Stomach (tissue), 9 donors: ENCODE results near the gene BNC2. TPM values are rescaled to one million over a fixed set of nuclear protein-coding genes. Genes with fewer than 3 reads are reported as not detected.

Source experiments
- DNase-seq, 2 donors: peaks; one replicate each; pipeline versions ENCODE4 v3.0.0 to v3.0.0-alpha.2; 2013 to 2019
- H3K27ac ChIP-seq, 5 donors: fragments of 200-600 bp in 4 of 5; sonication (generic) in 4 of 5; one replicate each; pipeline ENCODE4 v1.5.1; 2013 to 2019; ENCODE audit warnings: mild to moderate bottlenecking in 1 of 5, moderate library complexity in 1 of 5
- H3K27me3 ChIP-seq, 3 donors: fragments of 200-600 bp; sonication (generic); one replicate each; pipeline ENCODE4 v1.5.1; 2017 to 2019; ENCODE audit warnings: mixed run types in 1 of 3
- H3K36me3 ChIP-seq, 4 donors: fragments of 200-600 bp; sonication (generic); 1 replicate in 3 of 4; 2 replicates in 1 of 4; pipeline ENCODE4 v1.5.1; 2016 to 2019
- H3K4me1 ChIP-seq, 4 donors: fragments of 200-600 bp; sonication (generic); one replicate each; pipeline ENCODE4 v1.5.1; 2016 to 2019
- H3K4me3 ChIP-seq, 4 donors: fragments of 200-600 bp; sonication (generic) in 3 of 4; one replicate each; pipeline ENCODE4 v1.5.1; 2016 to 2019; ENCODE audit warnings: mild to moderate bottlenecking in 1 of 4
- H3K9me3 ChIP-seq, 4 donors: fragments of 200-600 bp; sonication (generic); one replicate each; pipeline ENCODE4 v1.5.1; 2016 to 2019
- CTCF ChIP-seq, 7 experiments: fragments of 450-650 bp in 4 of 7; fragments of 200-600 bp in 3 of 7; sonication (generic) in 3 of 7; IDR thresholded peaks; one replicate each; pipeline ENCODE4 v1.5.1; 2016 to 2019; ENCODE audit warnings: antibody characterized with exemption in 7 of 7, control low read depth in 2 of 7, mild to moderate bottlenecking in 1 of 7
- EP300 ChIP-seq: sonication (generic); formaldehyde crosslinking; IDR thresholded peaks from one replicate; pipeline ENCODE4 v1.6.1; 2017; ENCODE audit warnings: antibody characterized with exemption
- POLR2A ChIP-seq, 4 donors: fragments of 450-650 bp; IDR thresholded peaks; one replicate each; pipeline ENCODE4 v1.6.1; 2016; ENCODE audit warnings: antibody characterized with exemption in 4 of 4, control low read depth in 2 of 4, mild to moderate bottlenecking in 1 of 4, moderate library complexity in 1 of 4
- POLR2AphosphoS5 ChIP-seq, 3 donors: sonication (generic); formaldehyde crosslinking; IDR thresholded peaks; one replicate each; pipeline ENCODE4 v1.6.1; 2016; ENCODE audit warnings: antibody characterized with exemption in 3 of 3
- WGBS, 5 donors: extraction: QIAGEN DNeasy Blood & Tissue Kit in 3 of 5; methylation state at CpG; one replicate each; pipeline versions ENCODE4 v1.1.5 to v1.1.7; 2013 to 2018; 5-methylcytosine and 5-hydroxymethylcytosine counted together
- intact Hi-C: fragments of 100-400 bp; cut with DNase I; formaldehyde crosslinking; loops from one replicate; pipeline ENCODE4 v1.15.1; 2023; ENCODE audit warnings: low total_unique reads
- polyA plus RNA-seq, 3 donors: library from polyadenylated mRNA; stranded (reverse); fragments of 200-250 nt; gene quantifications; one replicate each; pipeline ENCODE4 v1.2.3, GENCODE V29; 2013
- total RNA-seq, 5 donors: library from RNA; depleted of rRNA; stranded (reverse); fragments of >200 nt; gene quantifications; one replicate each; pipeline versions ENCODE4 v1.1.0 to v1.2.3, GENCODE V29; 2014 to 2016
- donor health status: healthy with polysubstance abuse.
- donor health status: Bipolar disorder and iron deficiency.
- donor health status: healthy.

The BNC2 gene
- total and polyA plus RNA-seq, 8 donors = 1.1 to 60.7 (median 7.6) TPM

- no peaks in the 10 kb centered on the region for H3K36me3 ChIP-seq
- 84 to 91% (median 88%) methylated on average over 7 of the region's 7 CpGs for WGBS, 5 donors
- DNase-seq = no peak
- H3K9me3 ChIP-seq = peaks cover 0 to 1% (median 0%) of the 10 kb centered on the region in 4 donors
- intact Hi-C loops = no loop called here
- H3K4me3 ChIP-seq = no peak overlapping the region
- H3K27ac ChIP-seq = no peak overlapping the region
- no peaks in the 10 kb centered on the region for H3K4me1 ChIP-seq
- TF ChIP-seq CTCF (IDR thresholded peaks at IDR 0.05) (no peak), POLR2A (IDR thresholded peaks at IDR 0.05) (no peak), EP300 (no peak), POLR2AphosphoS5 (IDR thresholded peaks at IDR 0.05) (no peak)
- no peaks in the 10 kb centered on the region for H3K27me3 ChIP-seq
These were observed 394.5 kb downstream of the BNC2 start for GRCh38 chr9:16475996-16476395.

DNA sequence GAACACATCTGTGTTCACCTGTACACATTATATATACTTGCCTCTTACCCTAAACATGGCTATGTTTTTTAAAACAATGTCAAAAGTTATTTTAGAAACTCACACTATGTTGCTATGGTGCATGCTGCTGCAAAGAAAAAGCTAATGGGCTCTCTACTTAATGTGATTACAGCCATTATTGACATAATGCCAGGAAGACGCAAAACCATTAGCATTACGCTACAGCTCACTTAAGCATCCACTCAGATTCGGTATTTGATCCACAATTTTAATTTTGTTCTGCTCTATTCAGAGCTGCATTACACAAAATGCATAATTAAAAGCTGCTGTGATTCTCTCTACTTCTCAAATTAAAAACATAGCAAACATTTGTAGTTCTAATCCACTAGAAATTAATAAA, 395.2 kb downstream of the BNC2 start:
- peak in 1 of 2 donors; percentile 55 for DNase-seq
- WGBS, 5 donors = 76 to 89% (median 86%) methylated on average over 3 of the region's 3 CpGs
- Histone ChIP-seq H3K4me1 (no peaks in the 10 kb centered on the region), H3K27ac (no peak overlapping the region), H3K27me3 (no peaks in the 10 kb centered on the region), H3K36me3 (no peaks in the 10 kb centered on the region), H3K4me3 (no peak overlapping the region), H3K9me3 (peaks cover 0 to 8% (median 4%) of the 10 kb centered on the region in 4 donors)
- TF ChIP-seq CTCF (IDR thresholded peaks at IDR 0.05) (no peak), POLR2A (IDR thresholded peaks at IDR 0.05) (no peak), EP300 (no peak), POLR2AphosphoS5 (IDR thresholded peaks at IDR 0.05) (no peak)
- intact Hi-C loops = no loop called here

DNA sequence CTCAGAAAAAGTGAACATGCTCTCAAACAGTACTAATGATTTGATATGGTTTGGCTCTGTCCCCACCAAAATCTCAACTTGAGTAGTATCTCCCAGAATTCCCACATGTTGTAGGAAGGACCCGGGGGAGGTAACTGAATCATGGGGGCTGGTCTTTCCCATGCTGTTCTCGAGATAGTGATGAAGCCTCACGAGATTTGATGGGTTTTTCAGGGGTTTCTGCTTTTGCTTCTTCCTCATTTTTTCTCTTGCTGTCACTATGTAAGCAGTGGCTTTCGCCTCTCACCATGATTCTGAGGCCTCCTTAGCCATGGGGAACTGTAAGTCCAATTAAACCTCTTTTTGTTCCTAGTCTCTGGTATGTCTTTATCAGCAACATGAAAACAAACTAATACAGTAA, 401.3 kb downstream of the BNC2 start:
- H3K27ac ChIP-seq = no peak overlapping the region
- H3K9me3 ChIP-seq = peaks cover 0 to 10% (median 6%) of the 10 kb centered on the region in 4 donors
- intact Hi-C loops = no loop called here
- no peaks in the 10 kb centered on the region for H3K36me3 ChIP-seq
- H3K27me3 ChIP-seq = no peaks in the 10 kb centered on the region
- WGBS, 5 donors = 70 to 77% (median 73%) methylated on average over 4 of the region's 4 CpGs
- H3K4me1 ChIP-seq = no peaks in the 10 kb centered on the region
- TF ChIP-seq CTCF (IDR thresholded peaks at IDR 0.05) (no peak), POLR2A (IDR thresholded peaks at IDR 0.05) (no peak), EP300 (no peak), POLR2AphosphoS5 (IDR thresholded peaks at IDR 0.05) (no peak)
- no peak for DNase-seq
- H3K4me3 ChIP-seq = no peak overlapping the region

GRCh38 chr9:16461851-16462250, 408.6 kb downstream of the BNC2 start:
- no peaks in the 10 kb centered on the region for H3K27me3 ChIP-seq
- no peak overlapping the region for H3K4me3 ChIP-seq
- WGBS, 5 donors = 59 to 69% (median 63%) methylated on average over 2 of the region's 2 CpGs
- intact Hi-C loops = no loop called here
- H3K4me1 ChIP-seq = peaks cover 0 to 18% (median 4%) of the 10 kb centered on the region in 4 donors
- no peak overlapping the region for H3K27ac ChIP-seq
- no peak for DNase-seq
- H3K9me3 ChIP-seq = no peaks in the 10 kb centered on the region
- TF ChIP-seq POLR2A (IDR thresholded peaks at IDR 0.05) = no peak
- no peak for TF ChIP-seq EP300
- no peak for TF ChIP-seq CTCF (IDR thresholded peaks at IDR 0.05)
- no peak for TF ChIP-seq POLR2AphosphoS5 (IDR thresholded peaks at IDR 0.05)
- H3K36me3 ChIP-seq = no peaks in the 10 kb centered on the region
